SK-N-SH (cell line): Measurements from ENCODE around the gene KHNYN. TPM values are rescaled to one million over a fixed set of nuclear protein-coding genes. Genes with fewer than 3 reads are reported as not detected.
"Not testable (repeated sequence)": the region's sequence is repeated elsewhere in the genome, so short reads cannot be mapped to it uniquely, and the experiment has no call there.

Experiments used
- CTCF ChIA-PET: fragments of 300-600, 350-600 bp; formaldehyde crosslinking; extraction: SDS; loops from one replicate; lab custom pipeline; 2021; lab: Yijun Ruan, JAX
- POLR2A ChIA-PET: fragments of 350-600 bp; sonication (Branson Sonifier 250); formaldehyde crosslinking; extraction: SDS; loops from one replicate; lab custom pipeline; 2020; ENCODE audit warnings: antibody characterized with exemption, inconsistent platforms; lab: Yijun Ruan, JAX
- DNase-seq: peaks from one replicate; pipeline ENCODE4 v3.0.0; 2012
- H2AFZ ChIP-seq: fragments of 200-600 bp; sonication (generic); 2 replicates; pipeline ENCODE4 v1.8.1; 2016; ENCODE audit warnings: antibody characterized with exemption, mild to moderate bottlenecking, low read depth
- H3F3A ChIP-seq: fragments of 200-600 bp; sonication (generic); replicated peaks from 2 replicates; pipeline ENCODE3; 2016; ENCODE audit warnings: antibody characterized with exemption, mild to moderate bottlenecking; ENCODE audit not compliant: insufficient read depth
- H3K27ac ChIP-seq, 2 experiments: fragments of 200-500 bp in 1 of 2; fragments of 200-600 bp in 1 of 2; sonication (Bioruptor generic) in 1 of 2; sonication (generic), shearing (Covaris generic) in 1 of 2; 2 replicates each; pipeline versions ENCODE4 v1.5.1 to v1.6.1; 2014 to 2016; ENCODE audit warnings: low read depth in 2 of 2, inconsistent platforms in 1 of 2, low read length in 1 of 2, mild to moderate bottlenecking in 1 of 2, mixed read lengths in 1 of 2
- H3K27me3 ChIP-seq: fragments of 200-600 bp; sonication (generic), shearing (Covaris generic); 2 replicates; pipeline ENCODE4 v1.6.1; 2016; ENCODE audit warnings: mixed run types; ENCODE audit not compliant: insufficient read depth
- H3K36me3 ChIP-seq, 2 experiments: fragments of 200-500 bp in 1 of 2; fragments of 200-600 bp in 1 of 2; sonication (Bioruptor generic) in 1 of 2; sonication (generic) in 1 of 2; replicated peaks in 1 of 2; 2 replicates each; pipeline versions ENCODE3 to v1.5.1; 2014 to 2016; ENCODE audit warnings: low read length in 1 of 2, mild to moderate bottlenecking in 1 of 2; ENCODE audit not compliant: insufficient read depth in 2 of 2, control insufficient read depth in 1 of 2
- H3K4me1 ChIP-seq, 2 experiments: fragments of 200-500 bp in 1 of 2; fragments of 200-600 bp in 1 of 2; sonication (Bioruptor generic) in 1 of 2; sonication (generic), shearing (Covaris generic) in 1 of 2; 2 replicates each; pipeline versions ENCODE4 v1.5.1 to v1.6.1; 2014 to 2016; ENCODE audit warnings: low read depth in 1 of 2, low read length in 1 of 2, mixed run types in 1 of 2; ENCODE audit not compliant: insufficient read depth in 2 of 2, control insufficient read depth in 1 of 2
- H3K4me2 ChIP-seq: fragments of 200-600 bp; sonication (generic), shearing (Covaris generic); 2 replicates; pipeline ENCODE4 v1.6.1; 2017; ENCODE audit warnings: mixed run types
- H3K4me3 ChIP-seq, 2 experiments: fragments of 200-500 bp in 1 of 2; fragments of 200-600 bp in 1 of 2; sonication (Bioruptor generic) in 1 of 2; sonication (generic), shearing (Covaris generic) in 1 of 2; 2 replicates each; pipeline versions ENCODE4 v1.5.1 to v1.8.1; 2014 to 2016; ENCODE audit warnings: low read depth in 2 of 2, inconsistent platforms in 1 of 2, low read length in 1 of 2, mild to moderate bottlenecking in 1 of 2, mixed read lengths in 1 of 2, moderate library complexity in 1 of 2
- H3K79me2 ChIP-seq: fragments of 200-600 bp; sonication (generic); 2 replicates; pipeline ENCODE4 v1.8.1; 2017; ENCODE audit warnings: mild to moderate bottlenecking; ENCODE audit not compliant: insufficient read depth
- H3K9ac ChIP-seq: fragments of 200-600 bp; sonication (generic); 2 replicates; pipeline ENCODE4 v1.6.1; 2017; ENCODE audit warnings: mixed run types
- H3K9me2 ChIP-seq: fragments of 200-600 bp; sonication (generic); 2 replicates; pipeline ENCODE4 v1.6.1; 2017; ENCODE audit warnings: mixed run types
- H3K9me3 ChIP-seq: fragments of 200-600 bp; sonication (generic); 2 replicates; pipeline ENCODE4 v1.6.1; 2017; ENCODE audit warnings: mixed run types, mild to moderate bottlenecking, moderate library complexity
- H4K20me1 ChIP-seq: fragments of 200-600 bp; sonication (generic); 2 replicates; pipeline ENCODE4 v1.6.1; 2017; ENCODE audit warnings: mild to moderate bottlenecking, mixed run types; ENCODE audit not compliant: insufficient read depth
- CTCF ChIP-seq: fragments of 200-600 bp; sonication (generic); IDR thresholded peaks from 2 replicates; pipeline ENCODE4 v1.6.1; 2017; ENCODE audit warnings: antibody characterized with exemption, mild to moderate bottlenecking, moderate library complexity
- ELF1 ChIP-seq: IDR thresholded peaks from 2 replicates; pipeline ENCODE4 v1.4.0; 2012
- EP300 ChIP-seq, 2 experiments: IDR thresholded peaks; 2 replicates each; pipeline versions ENCODE4 v1.4.0 to v1.6.1; 2012; ENCODE audit warnings: borderline replicate concordance in 1 of 2, low read depth in 1 of 2, low read length in 1 of 2
- FOSL2 ChIP-seq: IDR thresholded peaks from 2 replicates; pipeline ENCODE4 v1.4.0; 2012; ENCODE audit warnings: low read depth, mild to moderate bottlenecking, moderate library complexity, borderline replicate concordance
- FOXJ3 ChIP-seq: sonication (generic); formaldehyde crosslinking; IDR thresholded peaks from 2 replicates; pipeline ENCODE4 v1.5.1; 2020; ENCODE audit warnings: mild to moderate bottlenecking, missing genetic modification reagents
- GABPA ChIP-seq: IDR thresholded peaks from 2 replicates; pipeline ENCODE4 v1.4.0; 2012; ENCODE audit warnings: low read depth, mild to moderate bottlenecking
- MAX ChIP-seq: IDR thresholded peaks from 2 replicates; pipeline ENCODE4 v1.4.0; 2012; ENCODE audit warnings: low read depth
- MXI1 ChIP-seq: IDR thresholded peaks from 2 replicates; pipeline ENCODE4 v1.6.1; 2012; ENCODE audit warnings: mild to moderate bottlenecking, low read depth, low read length, improper control_type of control experiment
- NFIC ChIP-seq: IDR thresholded peaks from 2 replicates; pipeline ENCODE4 v1.4.0; 2012; ENCODE audit warnings: borderline replicate concordance
- NRF1 ChIP-seq: IDR thresholded peaks from 2 replicates; pipeline ENCODE4 v1.6.1; 2012; ENCODE audit warnings: low read depth, mild to moderate bottlenecking, low read length
- PBX3 ChIP-seq: IDR thresholded peaks from 2 replicates; pipeline ENCODE4; 2012
- POLR2AphosphoS5 ChIP-seq: IDR thresholded peaks from 2 replicates; pipeline ENCODE4 v1.6.1; 2012; ENCODE audit warnings: low read depth, low read length
- RAD21 ChIP-seq: IDR thresholded peaks from 2 replicates; pipeline ENCODE4 v1.6.1; 2012; ENCODE audit warnings: mild to moderate bottlenecking, low read length
- RCOR1 ChIP-seq: fragments of 150-350 bp; IDR thresholded peaks from 2 replicates; pipeline ENCODE4 v1.6.1; 2017; ENCODE audit warnings: antibody characterized with exemption, low read length
- RXRA ChIP-seq: IDR thresholded peaks from 2 replicates; pipeline ENCODE4 v1.4.0; 2012; ENCODE audit warnings: low read depth, mild to moderate bottlenecking, borderline replicate concordance
- TAF1 ChIP-seq: IDR thresholded peaks from 2 replicates; pipeline ENCODE4 v1.6.1; 2012; ENCODE audit warnings: low read depth, mild to moderate bottlenecking, low read length, moderate library complexity, borderline replicate concordance
- YY1 ChIP-seq: IDR thresholded peaks from 2 replicates; pipeline ENCODE4 v1.4.0; 2012; ENCODE audit warnings: low read depth, mild to moderate bottlenecking
- ZBTB33 ChIP-seq: IDR thresholded peaks from 2 replicates; pipeline ENCODE4 v1.4.0; 2012; ENCODE audit warnings: low read depth, borderline replicate concordance
- WGBS: methylation state at CpG from one replicate; pipeline ENCODE4 v1.1.6; 2017; ENCODE audit warnings: low lambda C conversion rate; 5-methylcytosine and 5-hydroxymethylcytosine counted together
- polyA plus RNA-seq, 3 experiments: library from polyadenylated mRNA; depleted of rRNA; stranded (reverse); fragments of >200 nt; gene quantifications; 2 replicates each; pipeline ENCODE4 v1.2.3, GENCODE V29; 2012

The KHNYN gene
- polyA plus RNA-seq, 1 of the 3 experiments (the other 2 are of a cell fraction) = 18.3 TPM

GRCh38 chr14:24450828-24451227 lies 21.1 kb downstream of the KHNYN start:
- H3K4me1 ChIP-seq, H3K27ac ChIP-seq, H3K27me3 ChIP-seq, H3K36me3 ChIP-seq, H3K9me3 ChIP-seq, H3K4me3 ChIP-seq, H3K9ac ChIP-seq, H4K20me1 ChIP-seq, H3F3A ChIP-seq, H2AFZ ChIP-seq, H3K4me2 ChIP-seq, DNase-seq, POLR2A ChIA-PET, H3K79me2 ChIP-seq, H3K9me2 ChIP-seq: not testable (repeated sequence)
- WGBS = 26% methylated on average over 2 of the region's 2 CpGs
- CTCF ChIA-PET = interaction anchor here (0.7 kb wide), 1 partner anchor 10 kb away, joined by 3 read pairs; no protein-coding TSS in a partner anchor

GRCh38 chr14:24456980-24457379 lies 27.2 kb downstream of the KHNYN start:
- POLR2A ChIA-PET = no interaction called here
- Histone ChIP-seq H3F3A (no peaks in the 10 kb centered on the region), H3K27me3 (no peaks in the 10 kb centered on the region), H3K27ac (no peak overlapping the region), H3K9me2 (no peaks in the 10 kb centered on the region), H3K4me1 (no peaks in the 10 kb centered on the region), H3K9ac (no peak overlapping the region), H3K4me2 (no peak overlapping the region), H3K79me2 (no peaks in the 10 kb centered on the region), H2AFZ (no peak overlapping the region), H4K20me1 (no peaks in the 10 kb centered on the region), H3K9me3 (peaks cover 4% of the 10 kb centered on the region; the same call in 1 of the 2 replicates), H3K36me3 (peaks cover 0 to 9% of the 10 kb centered on the region in 2 experiments), H3K4me3 (no peak overlapping the region)
- no peak for DNase-seq
- no peak for TF ChIP-seq MAX
- no peak for TF ChIP-seq ELF1
- no peak for TF ChIP-seq RXRA
- TF ChIP-seq YY1 = no peak
- TF ChIP-seq RAD21 = no peak
- no peak for TF ChIP-seq NFIC
- no peak for TF ChIP-seq GABPA
- CTCF ChIA-PET = interaction anchor here (1.1 to 1.6 kb wide), 3 partner anchors 20 to 95 kb away, joined by 3 read pairs; no protein-coding TSS in a partner anchor

- no peak for TF ChIP-seq PBX3
- no peak for TF ChIP-seq MXI1
- no peak for TF ChIP-seq FOSL2
- no peak for TF ChIP-seq NRF1
- TF ChIP-seq RCOR1 = no peak
- TF ChIP-seq RAD21 = no peak
- TF ChIP-seq RXRA = no peak
- no peak for TF ChIP-seq FOXJ3 (CRISPR knock-in tag)
- TF ChIP-seq POLR2AphosphoS5 = no peak
- TF ChIP-seq CTCF = no peak
- TF ChIP-seq MAX = no peak
- no peak for TF ChIP-seq EP300 (IDR thresholded peaks at IDR 0.05; ENCODE audit: borderline replicate concordance in 1 of 2, low read depth in 1 of 2, low read length in 1 of 2)
- TF ChIP-seq GABPA = no peak
- TF ChIP-seq TAF1 = no peak
- no peak for TF ChIP-seq ZBTB33
- H3K9me2 ChIP-seq = no peaks in the 10 kb centered on the region
- no peak overlapping the region for H3K9ac ChIP-seq
- no peaks in the 10 kb centered on the region for H3K4me1 ChIP-seq
- no peaks in the 10 kb centered on the region for H3K79me2 ChIP-seq
- H2AFZ ChIP-seq = no peak overlapping the region
- no peak overlapping the region for H3K4me2 ChIP-seq
- H3K27me3 ChIP-seq = no peaks in the 10 kb centered on the region
- H3K4me3 ChIP-seq = no peak overlapping the region
- 71% methylated on average over 1 of the region's 1 CpG for WGBS
- H3K27ac ChIP-seq = no peak overlapping the region
- H3K9me3 ChIP-seq = peaks cover 4% of the 10 kb centered on the region; the same call in 1 of the 2 replicates
- H4K20me1 ChIP-seq = no peaks in the 10 kb centered on the region
- CTCF ChIA-PET = interaction anchor here (1.5 kb wide), 1 partner anchor 23 kb away, joined by 4 read pairs; no protein-coding TSS in a partner anchor
- no peaks in the 10 kb centered on the region for H3F3A ChIP-seq
- peaks cover 0 to 9% of the 10 kb centered on the region in 2 experiments for H3K36me3 ChIP-seq
- no peak for DNase-seq
- POLR2A ChIA-PET = no interaction called here
These were observed 29.0 kb downstream of the KHNYN start for GRCh38 chr14:24458736-24459135.
